HG03439 (cell line): ENCODE results near the gene GET4.
"Not testable (repeated sequence)": the region's sequence is repeated elsewhere in the genome, so short reads cannot be mapped to it uniquely, and the experiment has no call there.

Experiments
- ATAC-seq: cut with Tn5 transposase; IDR thresholded peaks from one replicate; pipeline ENCODE4 v1.9.1; 2021; ENCODE audit warnings: mild to moderate bottlenecking, moderate library complexity; ENCODE audit not compliant: unreplicated experiment

GET4 gene

DNA sequence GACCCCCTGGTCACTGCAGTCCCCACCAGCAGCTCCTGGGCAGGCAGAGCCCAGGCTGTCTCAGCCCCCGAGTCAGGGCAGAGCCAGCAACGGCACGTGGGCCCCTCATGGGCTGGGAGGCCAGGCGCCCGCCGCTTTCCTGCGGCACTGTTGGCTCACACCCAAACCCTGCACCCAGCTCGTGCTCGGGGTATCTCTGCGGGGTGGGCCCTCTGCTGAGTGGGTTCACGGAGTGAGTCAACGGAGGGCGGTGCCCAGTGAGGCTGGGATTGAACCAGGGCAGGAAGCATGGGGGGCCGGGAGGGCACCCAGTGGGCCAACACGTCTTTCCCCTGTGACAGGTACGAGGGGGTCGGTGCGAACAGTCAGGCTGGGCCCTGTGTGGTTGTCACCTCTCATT, 49.2 kb downstream of the GET4 start:
- ATAC-seq: no peak

- no peak for ATAC-seq
Measured at GRCh38 chr7:926061-927030, 50.0 kb downstream of the GET4 start.

DNA sequence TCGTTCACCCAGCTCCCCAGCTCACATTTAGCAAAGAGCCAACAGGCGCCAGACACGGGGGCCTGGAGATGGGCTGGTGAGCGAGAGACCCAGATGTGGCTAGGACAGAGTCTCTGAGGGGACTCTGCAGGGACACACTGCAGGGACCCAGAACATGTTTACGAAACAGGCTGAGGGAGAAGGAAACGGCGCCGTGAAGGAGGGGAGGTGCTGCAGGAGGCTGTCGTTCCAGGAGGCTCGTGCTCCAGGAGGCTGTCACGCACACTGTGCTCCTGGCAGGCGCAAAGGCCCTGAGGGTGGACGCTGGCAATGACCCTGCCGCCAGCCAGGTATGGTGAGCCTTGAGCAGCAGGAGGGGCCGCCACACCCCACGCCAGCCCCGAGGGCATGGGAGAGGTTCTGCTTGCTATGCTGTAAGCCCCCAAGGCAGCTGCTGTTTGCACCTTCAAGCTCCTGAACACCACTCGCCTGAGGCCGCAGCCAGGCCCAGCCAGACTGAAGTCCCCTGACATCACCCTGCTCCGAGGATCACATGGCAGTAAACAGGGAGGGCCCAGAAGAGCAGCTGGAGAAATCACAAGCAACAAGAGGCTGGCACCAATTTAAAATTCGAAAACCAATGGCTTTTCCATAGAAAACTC, 50.8 kb downstream of the GET4 start:
- no peak for ATAC-seq

DNA sequence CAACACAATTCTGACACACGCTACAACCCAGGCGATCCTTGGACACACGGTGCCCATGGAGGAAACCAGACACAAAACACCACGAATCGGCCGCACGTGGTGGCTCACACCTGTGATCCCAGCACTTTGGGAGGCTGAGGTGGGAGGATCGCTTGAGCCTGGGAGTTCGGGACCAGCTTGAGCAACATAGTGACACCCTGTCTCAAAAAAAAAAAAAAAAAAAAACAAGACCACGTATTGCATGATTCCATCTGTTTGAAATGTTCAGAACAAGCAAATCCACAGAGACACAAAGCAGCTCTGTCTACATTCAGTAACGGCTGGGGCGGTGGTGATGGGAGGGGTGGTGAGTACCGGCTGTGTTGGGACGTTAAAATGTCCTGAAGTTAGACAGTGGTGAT, 53.0 kb downstream of the GET4 start:
- no peak for ATAC-seq

DNA sequence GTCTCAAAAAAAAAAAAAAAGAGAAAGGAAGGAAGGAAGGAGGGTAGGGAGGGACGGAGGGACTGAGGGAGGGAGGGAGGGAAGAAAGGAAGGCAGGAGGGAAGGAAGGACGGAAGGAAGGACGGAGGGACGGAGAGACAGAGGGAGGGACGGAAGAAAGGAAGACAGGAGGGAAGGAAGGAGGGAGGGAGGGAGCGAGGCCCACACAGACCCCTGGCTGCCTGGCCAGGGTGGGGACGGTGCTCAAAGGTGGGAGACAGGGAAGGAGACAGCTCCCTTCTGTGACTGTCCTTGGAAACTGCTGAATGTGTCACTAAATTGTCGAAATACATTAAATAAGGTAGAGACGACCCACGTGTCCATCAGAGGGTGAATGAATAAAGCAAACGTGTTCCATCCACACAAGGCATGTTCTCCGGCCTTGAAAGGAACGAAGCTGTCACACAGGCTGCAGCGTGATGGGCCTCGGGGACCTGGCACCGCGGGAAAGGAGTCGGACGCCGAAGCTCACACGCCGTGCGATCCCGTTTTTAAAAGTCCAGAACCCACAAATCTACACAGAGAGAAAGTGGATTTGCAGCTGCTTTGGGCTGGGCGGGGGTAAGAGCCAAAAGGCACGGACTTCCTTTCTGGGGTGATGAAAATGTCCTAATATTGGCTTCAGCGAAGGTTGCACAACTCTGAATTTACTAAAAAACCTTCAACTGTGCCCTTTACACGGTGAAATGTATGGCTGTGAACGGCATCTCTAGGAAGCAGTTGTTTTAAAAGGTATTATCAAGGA, 54.8 kb downstream of the GET4 start:
- no peak for ATAC-seq

DNA sequence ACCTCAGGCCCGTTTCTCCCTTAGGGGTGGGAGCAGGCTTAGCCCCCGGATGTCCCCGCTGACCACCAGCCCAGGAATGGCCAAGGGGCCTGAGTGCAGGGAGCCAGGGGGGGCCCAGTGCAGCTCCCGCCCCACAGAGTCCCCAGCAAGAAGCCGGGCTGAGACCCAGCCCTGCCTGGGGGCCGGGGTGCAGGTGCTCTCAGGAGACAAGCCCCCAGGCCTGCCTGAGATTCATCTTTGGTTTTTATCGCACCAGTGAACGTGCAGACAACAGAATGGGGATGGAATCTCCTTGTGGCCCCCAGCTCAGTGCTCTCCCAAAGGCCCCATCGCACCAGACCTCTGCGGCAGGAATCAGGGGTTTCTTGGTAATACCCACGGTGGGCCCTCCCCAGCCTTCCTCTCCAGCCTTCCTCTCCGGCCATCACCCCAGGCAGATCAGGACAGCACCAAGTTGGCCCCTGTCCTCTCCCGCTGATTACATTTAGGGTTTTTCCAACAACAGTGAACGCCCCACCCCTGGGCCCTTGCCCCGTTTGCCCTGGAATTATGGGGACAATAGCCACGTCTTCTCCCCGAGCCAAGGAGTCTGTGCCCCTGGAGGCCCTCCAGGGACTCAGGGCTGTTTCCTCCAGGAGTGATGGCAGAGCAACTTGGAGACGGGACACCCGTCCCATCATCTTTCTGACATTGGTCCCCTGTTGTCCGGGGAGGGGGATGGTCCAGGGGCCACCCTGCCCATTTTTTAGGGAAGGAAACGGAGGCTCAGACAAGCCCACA, 55.7 kb downstream of the GET4 start:
- no peak for ATAC-seq

DNA sequence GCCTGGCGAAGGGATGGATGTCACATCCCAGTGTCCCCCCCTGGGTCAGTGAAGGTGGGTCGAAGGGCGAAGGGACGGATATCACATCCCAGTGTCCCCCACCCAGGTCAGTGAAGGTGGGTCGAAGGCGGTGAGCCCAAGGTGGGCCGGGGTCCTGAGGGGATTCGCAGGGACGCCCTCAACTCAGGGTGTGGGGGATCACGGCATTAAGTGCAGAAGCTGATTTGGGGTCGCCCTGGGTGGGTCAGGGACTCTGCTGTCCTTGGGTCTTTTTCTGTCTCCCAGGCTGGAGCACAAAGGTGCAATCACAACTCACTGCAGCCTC, 56.3 kb downstream of the GET4 start:
- no peak for ATAC-seq

GRCh38 chr7:934469-935163, 58.3 kb downstream of the GET4 start:
- no peak for ATAC-seq

- ATAC-seq: no peak
Measured at GRCh38 chr7:935164-935873, 59.0 kb downstream of the GET4 start.

DNA sequence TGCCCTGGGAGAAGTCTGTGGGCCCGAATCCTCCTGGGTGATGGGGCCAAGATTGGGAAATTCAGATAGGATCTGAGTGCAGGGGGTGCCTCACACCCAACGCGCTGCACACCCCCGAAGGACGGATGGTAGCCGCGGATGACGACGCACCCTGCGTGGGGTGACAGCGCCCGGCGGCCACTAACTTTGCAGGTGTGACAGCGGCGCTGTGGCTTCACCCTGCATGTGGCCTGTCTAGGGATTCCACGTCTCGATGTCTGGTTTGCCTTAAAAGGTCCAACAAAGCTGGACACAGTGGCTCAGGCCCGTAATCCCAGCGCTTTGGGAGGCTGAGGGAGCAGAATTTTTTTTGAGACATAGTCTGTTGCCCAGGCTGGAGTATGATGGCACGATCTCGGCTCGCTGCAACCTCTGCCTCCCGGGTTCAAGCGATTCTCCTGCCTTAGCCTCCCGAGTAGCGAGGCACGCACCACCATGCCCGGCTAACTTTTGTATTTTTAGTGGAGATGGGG, 59.6 kb downstream of the GET4 start:
- no peak for ATAC-seq

- peak; percentile 54 for ATAC-seq
Measured at GRCh38 chr7:936386-937054, 60.2 kb downstream of the GET4 start.

- ATAC-seq: no peak
Measured at GRCh38 chr7:937856-938484, 61.6 kb downstream of the GET4 start.

- ATAC-seq: no peak
Measured at GRCh38 chr7:938546-939185, 62.3 kb downstream of the GET4 start.

DNA sequence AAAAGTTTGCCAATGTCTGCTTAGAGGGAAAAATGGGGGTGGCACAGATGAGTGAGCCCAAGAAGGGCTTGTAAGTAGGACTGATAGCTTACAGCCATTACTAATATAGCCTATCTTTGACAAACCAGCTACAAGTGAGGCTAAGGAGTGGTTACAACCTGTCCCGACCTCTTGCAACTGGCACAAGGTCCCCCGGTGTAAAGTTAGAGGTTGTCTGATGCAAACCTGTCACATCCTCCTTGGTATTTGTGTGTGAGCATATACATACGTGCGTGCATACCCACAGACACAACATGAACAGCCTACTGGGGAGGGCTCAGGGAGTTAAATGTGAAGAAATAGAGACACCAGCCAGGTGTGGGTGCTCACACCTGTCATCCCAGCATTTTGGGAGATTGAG, 63.5 kb downstream of the GET4 start:
- ATAC-seq: no peak

DNA sequence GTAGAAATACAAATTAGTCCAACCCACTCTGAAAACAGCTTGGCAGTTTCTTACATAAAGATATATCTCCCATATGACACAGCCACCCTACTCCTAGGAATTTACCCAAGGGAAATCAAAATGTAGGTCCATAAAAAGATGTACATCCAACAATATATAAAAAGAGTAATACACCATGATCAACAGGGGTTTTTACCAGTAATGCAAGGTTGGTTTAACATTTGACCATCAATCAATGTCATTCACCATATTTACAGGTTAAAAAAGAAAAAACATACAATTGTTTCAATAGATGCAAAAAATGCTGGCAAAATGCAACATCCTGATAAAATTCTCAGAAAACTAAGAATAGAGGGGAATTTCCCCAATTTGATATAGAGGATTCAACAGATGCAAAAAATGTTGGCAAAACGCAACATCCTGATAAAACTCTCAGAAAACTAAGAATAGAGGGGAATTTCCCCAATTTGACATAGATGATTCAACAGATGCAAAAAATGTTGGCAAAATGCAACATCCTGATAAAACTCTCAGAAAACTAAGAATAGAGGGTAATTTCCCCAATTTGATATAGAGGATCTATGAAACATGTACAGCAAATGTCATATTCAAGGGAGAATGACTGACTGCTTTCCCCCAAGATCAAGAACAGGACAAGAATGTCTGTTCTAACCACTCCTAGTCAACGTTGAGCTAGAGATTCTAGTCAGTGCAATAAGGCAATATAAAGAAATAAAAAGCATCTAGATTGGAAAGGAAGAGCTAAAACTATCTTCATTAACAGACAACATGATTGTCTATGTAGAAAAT, 64.5 kb downstream of the GET4 start:
- no peak for ATAC-seq

DNA sequence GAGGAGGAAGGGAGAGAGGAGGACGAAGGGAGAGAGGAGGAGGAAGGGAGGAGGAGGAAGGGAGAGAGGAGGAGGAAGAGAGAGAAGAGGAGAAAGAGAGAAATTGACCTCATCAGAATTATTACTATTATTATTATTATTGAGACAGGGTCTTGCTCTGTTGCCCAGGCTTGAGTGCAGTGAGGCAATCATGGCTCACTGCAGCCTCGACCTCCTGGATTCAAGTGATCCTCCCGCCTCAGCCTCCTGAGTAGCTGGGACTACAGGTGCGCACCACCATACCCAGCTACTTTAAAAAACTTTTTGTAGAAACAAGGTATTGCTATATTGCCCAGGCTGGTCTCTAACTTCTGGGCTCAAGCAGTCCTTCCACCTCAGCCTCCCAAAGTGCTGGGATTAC, 67.4 kb downstream of the GET4 start:
- ATAC-seq: not testable (repeated sequence)

DNA sequence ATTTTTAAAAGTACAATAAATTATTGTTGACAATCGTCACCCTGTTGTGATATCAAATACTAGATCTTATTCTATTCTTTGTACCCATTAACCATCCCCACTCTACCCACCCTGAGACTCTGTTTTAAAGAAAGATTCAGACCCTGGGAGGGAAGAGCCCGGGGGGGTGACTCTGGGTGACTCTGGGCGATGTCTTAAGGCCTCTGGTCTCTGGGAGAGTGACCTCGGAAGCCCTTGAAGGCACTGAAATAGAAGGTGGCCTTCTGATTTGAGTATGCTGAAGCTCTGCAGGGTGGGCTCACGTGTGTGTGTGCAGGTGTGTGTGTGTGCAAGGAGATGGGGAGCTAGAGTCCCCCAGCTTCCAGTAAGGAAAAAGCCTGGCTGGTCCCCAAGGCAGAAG, 68.4 kb downstream of the GET4 start:
- no peak for ATAC-seq
